ENCODE measurements around the gene LRRC46. TPM values are rescaled to one million over a fixed set of nuclear protein-coding genes. Genes with fewer than 3 reads are reported as not detected.

The LRRC46 gene
- total and polyA plus RNA-seq, 9 of the 15 experiments (the other 6 are each of a cell fraction or from before 2014, with no cell fraction given), result 0.39 to 1.4 (median 0.53) TPM; not detected in 1

DNA sequence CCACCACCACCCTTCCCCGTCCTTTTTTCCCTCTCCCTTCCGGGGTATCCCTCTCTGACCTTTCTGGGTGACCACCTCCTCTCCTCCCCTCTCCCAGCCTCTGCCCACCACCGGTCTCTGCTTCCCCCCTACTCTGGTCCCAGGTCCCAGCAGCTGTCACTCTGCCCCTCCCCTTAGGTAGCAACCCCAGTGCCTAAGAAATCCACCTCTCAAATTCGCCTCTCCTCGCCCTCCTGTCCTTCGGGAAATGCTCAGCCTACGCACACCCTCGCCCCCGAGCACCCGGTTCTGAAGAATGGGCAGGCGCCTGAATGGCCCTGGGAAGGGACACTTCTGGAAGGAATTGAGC is 20.3 kb downstream of the LRRC46 start (continued):
- TF ChIP-seq ZNF766 (CRISPR knock-in tag; conservative IDR thresholded peaks at IDR 0.05), result peak; percentile 39; the same call in 1 of the 2 replicates
- no peak for TF ChIP-seq MEF2D (tag; conservative IDR thresholded peaks at IDR 0.05; ENCODE audit: low read depth)
- TF ChIP-seq HDGF (IDR thresholded peaks at IDR 0.05), result peak; percentile 62; the same call in 1 of the 2 replicates
- no peak for TF ChIP-seq PCBP1 (IDR thresholded peaks at IDR 0.05; ENCODE audit: low read depth, low read length, poor library complexity, severe bottlenecking)
- no peak for TF ChIP-seq SMARCA5 (IDR thresholded peaks at IDR 0.05)
- TF ChIP-seq ZBTB7A (IDR thresholded peaks at IDR 0.05; ENCODE audit: borderline replicate concordance, control insufficient read depth, low read depth, low read length), result peak; percentile 15; the same call in 1 of the 2 replicates
- TF ChIP-seq, protein P1, sequence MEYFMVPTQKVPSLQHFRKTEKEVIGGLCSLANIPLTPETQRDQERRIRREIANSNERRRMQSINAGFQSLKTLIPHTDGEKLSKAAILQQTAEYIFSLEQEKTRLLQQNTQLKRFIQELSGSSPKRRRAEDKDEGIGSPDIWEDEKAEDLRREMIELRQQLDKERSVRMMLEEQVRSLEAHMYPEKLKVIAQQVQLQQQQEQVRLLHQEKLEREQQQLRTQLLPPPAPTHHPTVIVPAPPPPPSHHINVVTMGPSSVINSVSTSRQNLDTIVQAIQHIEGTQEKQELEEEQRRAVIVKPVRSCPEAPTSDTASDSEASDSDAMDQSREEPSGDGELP (CRISPR knock-in tag; IDR thresholded peaks at IDR 0.05; ENCODE audit: borderline replicate concordance), result peak; percentile 53; the same call in 1 of the 2 replicates
- no peak for TF ChIP-seq TBL1XR1 (IDR thresholded peaks at IDR 0.05; ENCODE audit: low read length in 2 of 2)
- TF ChIP-seq NR2F6 (CRISPR knock-in tag; IDR thresholded peaks at IDR 0.05), result no peak
